Measurements from ENCODE around the gene HMGCR. TPM values are rescaled to one million over a fixed set of nuclear protein-coding genes. Genes with fewer than 3 reads are reported as not detected.

Gene HMGCR
- total and polyA plus RNA-seq, 4 donors, result 12.4 to 237 (median 77.1) TPM

- no peak for TF ChIP-seq ZBTB33 (IDR thresholded peaks at IDR 0.05)
- no peak for TF ChIP-seq RAD21 (IDR thresholded peaks at IDR 0.05)
Measured at GRCh38 chr5:75355236-75355635, 18.2 kb downstream of the HMGCR start (continued).

GRCh38 chr5:75356719-75357118 is 19.7 kb downstream of the HMGCR start:
- H3K36me3 ChIP-seq (ENCODE audit: control insufficient read depth in 4 of 4, insufficient read depth in 3 of 4, low read depth in 1 of 4, low read length in 3 of 4), result peaks cover 13 to 84% (median 57%) of the 10 kb centered on the region in 4 donors
- 88% methylated on average over 7 of the region's 7 CpGs for WGBS
- H3K9me3 ChIP-seq (ENCODE audit: control insufficient read depth in 4 of 4, low read length in 3 of 4), result no peaks in the 10 kb centered on the region
- H3K27me3 ChIP-seq (ENCODE audit: control insufficient read depth in 4 of 4, insufficient read depth in 4 of 4, low read length in 3 of 4), result no peaks in the 10 kb centered on the region
- no peak overlapping the region for H3K27ac ChIP-seq (ENCODE audit: low read depth in 1 of 2, low read length in 2 of 2)
- H3K4me3 ChIP-seq (ENCODE audit: low read depth in 1 of 3, low read length in 3 of 3), result no peak overlapping the region
- TF ChIP-seq MAX (IDR thresholded peaks at IDR 0.05) (no peak), RAD21 (IDR thresholded peaks at IDR 0.05) (no peak), HNF4A (conservative IDR thresholded peaks at IDR 0.05) (no peak), FOXA2 (IDR thresholded peaks at IDR 0.05) (no peak), RXRA (IDR thresholded peaks at IDR 0.05) (no peak), EGR1 (IDR thresholded peaks at IDR 0.05; ENCODE audit: low read depth in 2 of 2) (no peak), CTCF (IDR thresholded peaks at IDR 0.05; ENCODE audit: low read depth, low read length, missing input control) (no peak), NR2F2 (IDR thresholded peaks at IDR 0.05) (no peak), ATF3 (IDR thresholded peaks at IDR 0.05) (no peak)
- H3K9ac ChIP-seq (ENCODE audit: low read depth in 1 of 2, low read length in 2 of 2), result no peak overlapping the region
- peaks cover 0 to 4% (median 1%) of the 10 kb centered on the region in 4 donors for H3K4me1 ChIP-seq (ENCODE audit: control insufficient read depth in 4 of 4, insufficient read depth in 4 of 4, low read length in 3 of 4)
- DNase-seq (ENCODE audit: low spot score), result no peak

GRCh38 chr5:75358117-75358516 is 21.1 kb downstream of the HMGCR start:
- Histone ChIP-seq H3K9ac (ENCODE audit: low read depth in 1 of 2, low read length in 2 of 2) (no peak overlapping the region), H3K27me3 (ENCODE audit: control insufficient read depth in 4 of 4, insufficient read depth in 4 of 4, low read length in 3 of 4) (no peaks in the 10 kb centered on the region), H3K27ac (ENCODE audit: low read depth in 1 of 2, low read length in 2 of 2) (no peak overlapping the region), H3K36me3 (ENCODE audit: control insufficient read depth in 4 of 4, insufficient read depth in 3 of 4, low read depth in 1 of 4, low read length in 3 of 4) (peaks cover 10 to 78% (median 52%) of the 10 kb centered on the region in 4 donors), H3K9me3 (ENCODE audit: control insufficient read depth in 4 of 4, low read length in 3 of 4) (no peaks in the 10 kb centered on the region), H3K4me1 (ENCODE audit: control insufficient read depth in 4 of 4, insufficient read depth in 4 of 4, low read length in 3 of 4) (peaks cover 0 to 17% (median 12%) of the 10 kb centered on the region in 4 donors), H3K4me3 (ENCODE audit: low read depth in 1 of 3, low read length in 3 of 3) (no peak overlapping the region)
- WGBS, result 98% methylated on average over 3 of the region's 3 CpGs
- DNase-seq (ENCODE audit: low spot score), result no peak
- TF ChIP-seq GABPA (IDR thresholded peaks at IDR 0.05 in 1 of 2, conservative IDR thresholded peaks at IDR 0.05 in 1 of 2) (no peak), ZBTB33 (IDR thresholded peaks at IDR 0.05) (no peak), HNF4G (IDR thresholded peaks at IDR 0.05) (no peak), JUND (IDR thresholded peaks at IDR 0.05) (no peak), ATF3 (IDR thresholded peaks at IDR 0.05) (no peak), MAX (IDR thresholded peaks at IDR 0.05) (no peak), EGR1 (IDR thresholded peaks at IDR 0.05; ENCODE audit: low read depth in 2 of 2) (no peak), REST (IDR thresholded peaks at IDR 0.05) (no peak), YY1 (IDR thresholded peaks at IDR 0.05) (no peak), RXRA (IDR thresholded peaks at IDR 0.05) (no peak), FOXA2 (IDR thresholded peaks at IDR 0.05) (no peak), TAF1 (conservative IDR thresholded peaks at IDR 0.05) (no peak), RAD21 (IDR thresholded peaks at IDR 0.05) (no peak), CTCF (IDR thresholded peaks at IDR 0.05; ENCODE audit: low read depth, low read length, missing input control) (no peak), NR2F2 (IDR thresholded peaks at IDR 0.05) (no peak)
